ENCODE data around the gene ST8SIA2.

The ST8SIA2 gene, protein sequence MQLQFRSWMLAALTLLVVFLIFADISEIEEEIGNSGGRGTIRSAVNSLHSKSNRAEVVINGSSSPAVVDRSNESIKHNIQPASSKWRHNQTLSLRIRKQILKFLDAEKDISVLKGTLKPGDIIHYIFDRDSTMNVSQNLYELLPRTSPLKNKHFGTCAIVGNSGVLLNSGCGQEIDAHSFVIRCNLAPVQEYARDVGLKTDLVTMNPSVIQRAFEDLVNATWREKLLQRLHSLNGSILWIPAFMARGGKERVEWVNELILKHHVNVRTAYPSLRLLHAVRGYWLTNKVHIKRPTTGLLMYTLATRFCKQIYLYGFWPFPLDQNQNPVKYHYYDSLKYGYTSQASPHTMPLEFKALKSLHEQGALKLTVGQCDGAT

DNA sequence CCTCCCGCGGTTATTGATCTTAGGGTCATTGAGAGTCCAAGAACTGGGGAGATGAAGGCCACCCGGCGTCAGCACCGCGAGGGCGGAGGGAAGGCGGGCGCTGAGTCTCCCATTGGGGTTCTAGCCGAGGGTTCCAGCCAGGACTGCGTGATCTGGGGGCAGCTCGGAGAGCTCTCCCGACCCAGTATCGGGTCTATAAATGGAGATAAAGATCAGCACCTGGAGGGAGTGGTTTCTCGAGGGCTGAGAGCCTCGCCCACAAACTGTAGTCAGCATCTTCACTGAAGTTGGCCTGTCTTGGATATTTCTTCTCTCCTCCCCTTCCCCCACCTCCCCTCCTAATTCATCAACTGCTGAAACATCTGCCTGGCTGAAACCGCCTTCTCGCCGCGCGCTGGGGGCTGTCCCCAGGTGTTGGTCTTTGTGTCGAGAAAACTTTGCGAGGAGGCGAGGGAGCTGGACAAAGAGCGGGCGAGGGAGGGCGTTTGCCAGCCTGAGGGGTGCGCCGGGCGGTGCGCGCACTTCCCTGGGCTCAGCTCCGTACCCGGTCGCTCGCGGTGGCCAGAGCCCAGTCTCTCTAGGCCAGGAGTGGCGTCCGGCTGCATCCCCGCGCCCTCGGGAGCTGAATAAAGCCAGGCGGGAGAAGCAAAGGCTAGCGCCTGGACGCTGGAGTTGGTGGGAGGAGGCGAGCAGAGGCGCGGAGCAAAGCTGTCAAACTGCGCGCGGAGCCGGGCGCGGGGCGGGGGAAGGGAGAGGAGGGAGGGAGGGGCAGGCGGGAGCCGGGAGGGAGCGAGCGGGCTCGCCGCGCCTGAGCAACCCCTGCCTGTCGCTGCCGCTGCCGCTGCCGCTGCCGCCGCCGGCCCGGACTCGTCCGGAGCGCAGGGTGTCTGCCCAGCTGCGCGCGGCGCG is at the start of gene ST8SIA2:
Gene ST8SIA2, plus strand, starts transcription at position 811 of the 909 bp plus-strand sequence. CDS start 184 bp downstream, outside the sequence.
- CTCF ChIA-PET = interaction anchor here (1.0 kb wide), 1 partner anchor 322 kb away, joined by 3 read pairs; no protein-coding TSS in a partner anchor
- POLR2A ChIA-PET = no interaction called here

DNA sequence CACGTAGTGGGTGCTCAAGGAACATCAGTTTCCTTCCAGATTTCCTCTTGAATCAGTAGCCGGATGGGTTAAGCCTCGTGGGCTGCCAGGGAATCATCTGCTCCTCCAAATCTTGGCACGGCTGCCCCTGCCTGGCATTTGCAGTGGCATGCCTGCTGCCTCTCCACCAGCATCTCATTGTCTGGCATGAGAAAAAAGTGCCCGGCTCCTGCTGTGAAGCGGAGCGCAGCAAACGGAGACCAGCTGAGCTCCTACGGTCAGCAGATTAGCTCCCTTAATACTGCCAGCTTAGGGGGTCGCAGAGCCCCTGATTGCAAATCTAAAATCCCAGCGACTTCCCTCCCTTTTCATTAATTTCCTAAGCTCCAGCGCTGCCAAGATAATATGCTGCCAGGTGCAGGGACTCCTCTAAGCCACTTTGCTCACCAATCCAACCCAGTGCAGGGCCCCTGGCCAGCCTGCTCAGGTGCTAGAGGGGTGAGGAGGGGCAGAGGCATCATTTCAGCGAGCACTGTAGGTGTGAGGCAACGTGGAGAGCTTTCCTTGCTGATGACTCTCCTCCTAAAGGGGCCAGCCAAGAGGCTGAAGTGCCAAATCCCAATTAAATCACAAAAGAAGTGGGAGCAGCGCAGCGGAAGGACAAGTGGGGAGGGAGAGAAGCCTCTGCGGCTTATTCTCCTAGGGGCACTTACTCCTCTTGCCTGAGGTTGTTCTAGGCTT is 49.6 kb upstream of the ST8SIA2 start:
- TF ChIP-seq, protein P1, sequence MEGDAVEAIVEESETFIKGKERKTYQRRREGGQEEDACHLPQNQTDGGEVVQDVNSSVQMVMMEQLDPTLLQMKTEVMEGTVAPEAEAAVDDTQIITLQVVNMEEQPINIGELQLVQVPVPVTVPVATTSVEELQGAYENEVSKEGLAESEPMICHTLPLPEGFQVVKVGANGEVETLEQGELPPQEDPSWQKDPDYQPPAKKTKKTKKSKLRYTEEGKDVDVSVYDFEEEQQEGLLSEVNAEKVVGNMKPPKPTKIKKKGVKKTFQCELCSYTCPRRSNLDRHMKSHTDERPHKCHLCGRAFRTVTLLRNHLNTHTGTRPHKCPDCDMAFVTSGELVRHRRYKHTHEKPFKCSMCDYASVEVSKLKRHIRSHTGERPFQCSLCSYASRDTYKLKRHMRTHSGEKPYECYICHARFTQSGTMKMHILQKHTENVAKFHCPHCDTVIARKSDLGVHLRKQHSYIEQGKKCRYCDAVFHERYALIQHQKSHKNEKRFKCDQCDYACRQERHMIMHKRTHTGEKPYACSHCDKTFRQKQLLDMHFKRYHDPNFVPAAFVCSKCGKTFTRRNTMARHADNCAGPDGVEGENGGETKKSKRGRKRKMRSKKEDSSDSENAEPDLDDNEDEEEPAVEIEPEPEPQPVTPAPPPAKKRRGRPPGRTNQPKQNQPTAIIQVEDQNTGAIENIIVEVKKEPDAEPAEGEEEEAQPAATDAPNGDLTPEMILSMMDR (IDR thresholded peaks at IDR 0.05; ENCODE audit: control extremely low read depth, extremely low read depth, low read depth, missing control alignments) = no peak
- POLR2A ChIA-PET = no interaction called here

More for the DNA sequence above, at the start of gene ST8SIA2:
- no peak for DNase-seq (ENCODE audit: extremely low spot score)
- TF ChIP-seq, protein P1 (IDR thresholded peaks at IDR 0.05; ENCODE audit: control extremely low read depth, extremely low read depth, low read depth, missing control alignments) = no peak

DNA sequence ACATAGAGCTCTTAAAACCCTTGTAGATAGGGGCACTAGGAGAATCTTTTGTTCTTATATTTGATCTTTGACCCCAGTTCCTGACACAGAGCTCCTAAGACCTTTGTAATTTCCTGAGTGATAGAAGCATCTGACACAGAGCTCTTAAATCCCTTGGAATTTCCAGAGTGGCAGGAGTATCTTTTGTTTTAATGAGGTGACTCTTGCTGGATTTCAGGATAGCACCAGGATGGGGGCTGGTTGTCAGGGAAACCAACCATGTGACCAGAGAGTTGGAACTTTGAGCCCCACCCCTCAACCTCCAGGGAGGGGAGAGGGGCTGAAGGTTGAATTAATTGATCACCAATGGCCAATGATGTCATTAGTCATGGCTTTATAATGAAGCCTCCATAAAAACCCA is 47.6 kb upstream of the ST8SIA2 start:
- TF ChIP-seq, protein P1 (IDR thresholded peaks at IDR 0.05; ENCODE audit: control extremely low read depth, extremely low read depth, low read depth, missing control alignments) = no peak
- no peak for DNase-seq (ENCODE audit: extremely low spot score)
- CTCF ChIA-PET = interaction anchor here (0.9 to 1.1 kb wide), 4 partner anchors 11 to 369 kb away, joined by 3 to 4 read pairs (median 3); no protein-coding TSS in a partner anchor
- POLR2A ChIA-PET = no interaction called here

More for the DNA sequence above, 49.6 kb upstream of the ST8SIA2 start:
- DNase-seq (ENCODE audit: extremely low spot score) = no peak
- CTCF ChIA-PET = interaction anchor here (1.2 kb wide), 1 partner anchor 12 kb away, joined by 3 read pairs; no protein-coding TSS in a partner anchor

DNA sequence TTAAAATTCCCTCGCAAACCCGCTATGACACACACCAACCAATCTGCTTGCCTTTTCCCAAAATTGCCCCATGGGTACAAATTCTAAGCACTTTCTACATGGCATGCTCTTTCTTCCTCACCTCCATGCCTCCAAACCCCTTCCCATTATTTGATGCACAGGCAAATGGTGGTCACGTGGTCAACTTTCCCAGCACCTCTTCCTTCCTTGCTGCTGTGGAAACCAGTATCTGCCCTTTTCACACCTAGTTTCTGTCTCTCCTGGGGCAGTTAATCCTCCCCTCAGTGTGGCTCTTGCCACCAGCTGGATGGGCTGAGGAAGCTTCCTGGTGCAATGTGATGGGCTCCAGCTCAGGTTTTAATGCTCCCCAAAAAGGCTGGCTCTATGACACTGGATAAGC is 38.4 kb upstream of the ST8SIA2 start:
- CTCF ChIA-PET = interaction anchor here (1.0 kb wide), 1 partner anchor 137 kb away, joined by 3 read pairs; no protein-coding TSS in a partner anchor
- TF ChIP-seq, protein P1 (IDR thresholded peaks at IDR 0.05; ENCODE audit: control extremely low read depth, extremely low read depth, low read depth, missing control alignments) = no peak
- no peak for DNase-seq (ENCODE audit: extremely low spot score)
- POLR2A ChIA-PET = no interaction called here

DNA sequence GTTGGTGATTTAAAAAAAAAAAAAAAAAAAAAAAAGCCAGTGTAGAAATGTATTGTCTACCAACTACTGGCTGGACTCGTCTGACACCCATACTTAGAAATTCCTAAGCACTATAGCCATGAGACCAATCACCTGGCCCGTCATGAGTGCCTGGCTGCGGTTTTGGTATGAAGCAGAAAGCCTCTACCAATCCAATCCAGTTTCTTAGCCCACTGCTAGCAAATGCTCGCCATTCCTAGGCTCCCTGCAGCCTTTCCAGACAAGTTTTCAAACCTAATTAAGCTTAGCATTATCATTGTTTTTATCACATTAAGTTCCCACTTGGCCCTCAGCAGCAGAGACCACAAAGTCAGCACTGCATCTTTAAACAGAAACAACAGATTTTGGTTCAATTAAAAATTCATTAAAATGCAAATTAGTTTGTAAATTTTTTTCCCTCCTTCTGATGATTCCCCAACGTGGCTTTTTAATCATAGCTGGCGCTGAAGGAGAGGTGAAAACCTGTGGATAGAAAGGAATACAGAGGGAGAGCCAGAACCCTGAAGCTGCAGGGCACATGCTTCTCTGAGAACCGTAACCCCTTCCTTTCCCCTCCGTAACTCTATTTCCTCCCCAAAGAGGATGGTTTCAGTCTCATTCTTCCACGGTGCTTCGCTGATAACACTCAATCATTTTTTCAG is 32.2 kb upstream of the ST8SIA2 start:
- DNase-seq (ENCODE audit: extremely low spot score) = no peak
- CTCF ChIA-PET = no interaction called here
- POLR2A ChIA-PET = no interaction called here
- TF ChIP-seq, protein P1 (IDR thresholded peaks at IDR 0.05; ENCODE audit: control extremely low read depth, extremely low read depth, low read depth, missing control alignments) = no peak
